Measurements from ENCODE around the gene STAC3. TPM values are rescaled to one million over a fixed set of nuclear protein-coding genes. Genes with fewer than 3 reads are reported as not detected.
A peak's percentile ranks its signal among the peaks of the same experiment; 100 is the strongest.

Gene STAC3
- total and polyA plus RNA-seq, 4 donors = 0.19 to 1.3 (median 0.96) TPM

DNA sequence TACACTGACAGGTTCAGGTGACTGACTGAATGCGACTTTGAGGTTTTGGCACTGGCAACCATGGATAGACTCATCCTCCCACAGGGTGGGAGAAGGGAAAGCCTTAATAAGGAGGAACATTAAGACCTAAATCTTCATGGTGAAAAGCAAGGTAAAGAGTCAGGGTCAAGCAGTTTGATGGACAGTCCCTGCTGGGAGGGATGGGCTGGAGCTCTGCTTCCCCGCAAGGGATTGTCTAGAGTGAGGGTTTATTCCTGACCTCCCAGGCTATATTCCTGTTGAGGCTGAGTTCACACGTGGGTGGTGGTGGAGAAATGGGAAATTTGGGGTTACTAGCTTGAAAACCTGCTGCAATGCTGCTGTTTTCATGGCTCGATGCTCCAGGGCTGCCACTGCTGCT, 9.4 kb upstream of the STAC3 start (continued):
- TF ChIP-seq TAF1 (conservative IDR thresholded peaks at IDR 0.05) = no peak
- TF ChIP-seq RXRA (IDR thresholded peaks at IDR 0.05) = no peak

DNA sequence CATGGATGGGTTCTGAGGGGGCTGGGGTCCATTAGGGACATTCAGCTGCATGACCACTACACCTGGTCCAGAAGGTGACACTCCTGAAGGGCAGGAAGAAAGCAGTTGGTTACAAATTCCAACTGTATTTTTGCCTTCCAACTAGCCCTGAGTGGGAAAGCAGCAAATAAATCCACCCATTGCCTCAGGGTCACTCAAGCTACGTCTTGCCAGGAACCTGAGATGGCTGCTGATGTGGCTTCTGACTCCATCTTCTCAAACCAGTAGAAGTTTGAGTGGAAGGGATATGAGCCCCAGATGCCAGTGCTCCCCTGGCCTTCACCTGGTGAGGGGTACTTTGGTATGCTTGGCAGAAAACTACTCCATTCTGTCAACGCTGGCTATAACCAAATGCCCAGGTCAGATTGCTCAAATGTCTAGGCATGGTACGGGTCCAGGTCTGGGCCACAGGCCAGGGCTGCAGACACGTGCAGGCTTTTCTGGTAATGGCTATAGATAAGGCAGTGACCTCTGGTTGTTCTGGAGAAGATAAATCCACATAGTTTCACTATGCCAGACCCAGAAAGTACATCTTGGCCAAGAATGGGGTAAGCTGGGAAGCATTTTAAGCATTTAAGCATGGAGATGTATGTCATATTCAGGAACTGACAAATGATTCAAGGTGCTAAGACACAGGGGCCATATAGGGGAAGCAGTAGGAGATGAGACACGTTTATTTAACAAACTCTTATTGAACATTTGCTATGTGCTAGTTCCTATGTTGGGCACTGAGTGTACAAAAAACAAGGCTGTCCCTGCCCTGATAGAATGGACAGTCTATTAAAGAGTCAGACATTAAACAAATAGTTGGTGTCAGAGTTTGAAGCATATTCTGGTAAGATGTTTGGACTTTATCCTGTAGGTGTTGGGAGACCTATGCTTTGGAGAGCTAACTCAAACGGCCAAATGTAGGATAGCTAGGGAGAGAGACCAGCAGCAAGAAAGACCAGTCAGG, 8.3 kb upstream of the STAC3 start:
- peaks cover 7 to 53% (median 41%) of the 10 kb centered on the region in 4 donors for H3K4me1 ChIP-seq (ENCODE audit: control insufficient read depth in 4 of 4, insufficient read depth in 4 of 4, low read length in 3 of 4)
- H3K9ac ChIP-seq (ENCODE audit: low read depth in 1 of 2, low read length in 2 of 2) = no peak overlapping the region
- H3K27me3 ChIP-seq (ENCODE audit: control insufficient read depth in 4 of 4, insufficient read depth in 4 of 4, low read length in 3 of 4) = no peaks in the 10 kb centered on the region
- WGBS = 29% methylated on average over 6 of the region's 6 CpGs
- TF ChIP-seq, protein P1, sequence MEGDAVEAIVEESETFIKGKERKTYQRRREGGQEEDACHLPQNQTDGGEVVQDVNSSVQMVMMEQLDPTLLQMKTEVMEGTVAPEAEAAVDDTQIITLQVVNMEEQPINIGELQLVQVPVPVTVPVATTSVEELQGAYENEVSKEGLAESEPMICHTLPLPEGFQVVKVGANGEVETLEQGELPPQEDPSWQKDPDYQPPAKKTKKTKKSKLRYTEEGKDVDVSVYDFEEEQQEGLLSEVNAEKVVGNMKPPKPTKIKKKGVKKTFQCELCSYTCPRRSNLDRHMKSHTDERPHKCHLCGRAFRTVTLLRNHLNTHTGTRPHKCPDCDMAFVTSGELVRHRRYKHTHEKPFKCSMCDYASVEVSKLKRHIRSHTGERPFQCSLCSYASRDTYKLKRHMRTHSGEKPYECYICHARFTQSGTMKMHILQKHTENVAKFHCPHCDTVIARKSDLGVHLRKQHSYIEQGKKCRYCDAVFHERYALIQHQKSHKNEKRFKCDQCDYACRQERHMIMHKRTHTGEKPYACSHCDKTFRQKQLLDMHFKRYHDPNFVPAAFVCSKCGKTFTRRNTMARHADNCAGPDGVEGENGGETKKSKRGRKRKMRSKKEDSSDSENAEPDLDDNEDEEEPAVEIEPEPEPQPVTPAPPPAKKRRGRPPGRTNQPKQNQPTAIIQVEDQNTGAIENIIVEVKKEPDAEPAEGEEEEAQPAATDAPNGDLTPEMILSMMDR (IDR thresholded peaks at IDR 0.05; ENCODE audit: low read depth, low read length, missing input control) = no peak
- peak; percentile 95 for TF ChIP-seq YY1 (IDR thresholded peaks at IDR 0.05)
- peak; percentile 51 for TF ChIP-seq NR2F2 (IDR thresholded peaks at IDR 0.05)
- peak; percentile 88 for TF ChIP-seq TAF1 (conservative IDR thresholded peaks at IDR 0.05)
- TF ChIP-seq EGR1 (IDR thresholded peaks at IDR 0.05; ENCODE audit: low read depth in 2 of 2) = peak; percentile 30 to 38
- peak; percentile 79 to 84 for TF ChIP-seq HNF4A (conservative IDR thresholded peaks at IDR 0.05)
- TF ChIP-seq, protein P2, sequence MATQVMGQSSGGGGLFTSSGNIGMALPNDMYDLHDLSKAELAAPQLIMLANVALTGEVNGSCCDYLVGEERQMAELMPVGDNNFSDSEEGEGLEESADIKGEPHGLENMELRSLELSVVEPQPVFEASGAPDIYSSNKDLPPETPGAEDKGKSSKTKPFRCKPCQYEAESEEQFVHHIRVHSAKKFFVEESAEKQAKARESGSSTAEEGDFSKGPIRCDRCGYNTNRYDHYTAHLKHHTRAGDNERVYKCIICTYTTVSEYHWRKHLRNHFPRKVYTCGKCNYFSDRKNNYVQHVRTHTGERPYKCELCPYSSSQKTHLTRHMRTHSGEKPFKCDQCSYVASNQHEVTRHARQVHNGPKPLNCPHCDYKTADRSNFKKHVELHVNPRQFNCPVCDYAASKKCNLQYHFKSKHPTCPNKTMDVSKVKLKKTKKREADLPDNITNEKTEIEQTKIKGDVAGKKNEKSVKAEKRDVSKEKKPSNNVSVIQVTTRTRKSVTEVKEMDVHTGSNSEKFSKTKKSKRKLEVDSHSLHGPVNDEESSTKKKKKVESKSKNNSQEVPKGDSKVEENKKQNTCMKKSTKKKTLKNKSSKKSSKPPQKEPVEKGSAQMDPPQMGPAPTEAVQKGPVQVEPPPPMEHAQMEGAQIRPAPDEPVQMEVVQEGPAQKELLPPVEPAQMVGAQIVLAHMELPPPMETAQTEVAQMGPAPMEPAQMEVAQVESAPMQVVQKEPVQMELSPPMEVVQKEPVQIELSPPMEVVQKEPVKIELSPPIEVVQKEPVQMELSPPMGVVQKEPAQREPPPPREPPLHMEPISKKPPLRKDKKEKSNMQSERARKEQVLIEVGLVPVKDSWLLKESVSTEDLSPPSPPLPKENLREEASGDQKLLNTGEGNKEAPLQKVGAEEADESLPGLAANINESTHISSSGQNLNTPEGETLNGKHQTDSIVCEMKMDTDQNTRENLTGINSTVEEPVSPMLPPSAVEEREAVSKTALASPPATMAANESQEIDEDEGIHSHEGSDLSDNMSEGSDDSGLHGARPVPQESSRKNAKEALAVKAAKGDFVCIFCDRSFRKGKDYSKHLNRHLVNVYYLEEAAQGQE (IDR thresholded peaks at IDR 0.05) = peak; percentile 57
- peak in 1 of 2 donors; percentile 34 for TF ChIP-seq RAD21 (IDR thresholded peaks at IDR 0.05)
- TF ChIP-seq, protein P3, sequence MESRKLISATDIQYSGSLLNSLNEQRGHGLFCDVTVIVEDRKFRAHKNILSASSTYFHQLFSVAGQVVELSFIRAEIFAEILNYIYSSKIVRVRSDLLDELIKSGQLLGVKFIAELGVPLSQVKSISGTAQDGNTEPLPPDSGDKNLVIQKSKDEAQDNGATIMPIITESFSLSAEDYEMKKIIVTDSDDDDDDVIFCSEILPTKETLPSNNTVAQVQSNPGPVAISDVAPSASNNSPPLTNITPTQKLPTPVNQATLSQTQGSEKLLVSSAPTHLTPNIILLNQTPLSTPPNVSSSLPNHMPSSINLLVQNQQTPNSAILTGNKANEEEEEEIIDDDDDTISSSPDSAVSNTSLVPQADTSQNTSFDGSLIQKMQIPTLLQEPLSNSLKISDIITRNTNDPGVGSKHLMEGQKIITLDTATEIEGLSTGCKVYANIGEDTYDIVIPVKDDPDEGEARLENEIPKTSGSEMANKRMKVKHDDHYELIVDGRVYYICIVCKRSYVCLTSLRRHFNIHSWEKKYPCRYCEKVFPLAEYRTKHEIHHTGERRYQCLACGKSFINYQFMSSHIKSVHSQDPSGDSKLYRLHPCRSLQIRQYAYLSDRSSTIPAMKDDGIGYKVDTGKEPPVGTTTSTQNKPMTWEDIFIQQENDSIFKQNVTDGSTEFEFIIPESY (IDR thresholded peaks at IDR 0.05) = peak; percentile 93
- TF ChIP-seq, protein P4, sequence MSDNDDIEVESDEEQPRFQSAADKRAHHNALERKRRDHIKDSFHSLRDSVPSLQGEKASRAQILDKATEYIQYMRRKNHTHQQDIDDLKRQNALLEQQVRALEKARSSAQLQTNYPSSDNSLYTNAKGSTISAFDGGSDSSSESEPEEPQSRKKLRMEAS (IDR thresholded peaks at IDR 0.05) = peak; percentile 88
- TF ChIP-seq, protein P5, sequence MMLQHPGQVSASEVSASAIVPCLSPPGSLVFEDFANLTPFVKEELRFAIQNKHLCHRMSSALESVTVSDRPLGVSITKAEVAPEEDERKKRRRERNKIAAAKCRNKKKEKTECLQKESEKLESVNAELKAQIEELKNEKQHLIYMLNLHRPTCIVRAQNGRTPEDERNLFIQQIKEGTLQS (IDR thresholded peaks at IDR 0.05) = peak; percentile 59
- peak in 1 of 2 donors; percentile 84 for TF ChIP-seq JUND (IDR thresholded peaks at IDR 0.05)
- TF ChIP-seq HNF4G (IDR thresholded peaks at IDR 0.05) = peak; percentile 66
- peak; percentile 91 to 94 for TF ChIP-seq RXRA (IDR thresholded peaks at IDR 0.05)
- TF ChIP-seq FOXA2 (IDR thresholded peaks at IDR 0.05) = no peak
- TF ChIP-seq SP1 (IDR thresholded peaks at IDR 0.05) = peak; percentile 98
- TF ChIP-seq GABPA (IDR thresholded peaks at IDR 0.05 in 1 of 2, conservative IDR thresholded peaks at IDR 0.05 in 1 of 2) = peak in 1 of 2 donors; percentile 11
- TF ChIP-seq FOXA1 (IDR thresholded peaks at IDR 0.05) = peak; percentile 70
- H3K4me3 ChIP-seq (ENCODE audit: low read depth in 1 of 3, low read length in 3 of 3) = peak overlapping the region in 2 of 3 donors; percentile 12 to 32
- no peak for DNase-seq (ENCODE audit: low spot score)
- H3K9me3 ChIP-seq (ENCODE audit: control insufficient read depth in 4 of 4, low read length in 3 of 4) = no peaks in the 10 kb centered on the region
- peak overlapping the region; percentile 80 to 90 for H3K27ac ChIP-seq (ENCODE audit: low read depth in 1 of 2, low read length in 2 of 2)
- peaks cover 2 to 34% (median 20%) of the 10 kb centered on the region in 4 donors for H3K36me3 ChIP-seq (ENCODE audit: control insufficient read depth in 4 of 4, insufficient read depth in 3 of 4, low read depth in 1 of 4, low read length in 3 of 4)
